HEK293 (cell line): ENCODE measurements around the gene RSPH3.

Experiments
- CTCF ChIP-seq: fragments of 450-650 bp; formaldehyde crosslinking; IDR thresholded peaks from 2 replicates; pipeline ENCODE4 v1.5.1; 2016; ENCODE audit warnings: missing biosample characterization, missing genetic modification characterization
- OSR2 ChIP-seq: fragments of 450-650 bp; formaldehyde crosslinking; IDR thresholded peaks from 2 replicates; pipeline ENCODE4 v1.5.1; 2016; ENCODE audit warnings: missing biosample characterization, missing genetic modification characterization
- RBAK ChIP-seq: fragments of 450-650 bp; formaldehyde crosslinking; IDR thresholded peaks from 2 replicates; pipeline ENCODE4 v1.5.1; 2016; ENCODE audit warnings: missing biosample characterization, missing genetic modification characterization
- ZNF138 ChIP-seq: fragments of 450-650 bp; formaldehyde crosslinking; IDR thresholded peaks from 2 replicates; pipeline ENCODE4 v1.5.1; 2016; ENCODE audit warnings: missing biosample characterization, missing genetic modification characterization, borderline replicate concordance
- ZNF37A ChIP-seq: fragments of 450-650 bp; IDR thresholded peaks from 2 replicates; pipeline ENCODE4 v1.5.1; 2018; ENCODE audit warnings: missing biosample characterization, missing genetic modification characterization
- ZNF48 ChIP-seq: fragments of 450-650 bp; formaldehyde crosslinking; IDR thresholded peaks from 2 replicates; pipeline ENCODE4 v1.5.1; 2016; ENCODE audit warnings: missing biosample characterization, missing genetic modification characterization
- ZNF660 ChIP-seq: fragments of 450-650 bp; IDR thresholded peaks from 2 replicates; pipeline ENCODE4 v1.5.1; 2018; ENCODE audit warnings: missing biosample characterization, mild to moderate bottlenecking, missing genetic modification characterization
- ZNF776 ChIP-seq: fragments of 450-650 bp; formaldehyde crosslinking; IDR thresholded peaks from 2 replicates; pipeline ENCODE4 v1.5.0; 2017; ENCODE audit warnings: missing biosample characterization, missing genetic modification characterization, borderline replicate concordance

GRCh38 chr6:158969148-158969547 is 30.9 kb downstream of the RSPH3 start:
- TF ChIP-seq ZNF48, result no peak
- no peak for TF ChIP-seq ZNF138
- TF ChIP-seq OSR2 (tag by site-specific recombination), result no peak
- TF ChIP-seq RBAK (tag by site-specific recombination), result no peak
- TF ChIP-seq ZNF37A, result no peak
- no peak for TF ChIP-seq CTCF (tag by site-specific recombination)
- TF ChIP-seq ZNF660 (tag by site-specific recombination), result no peak
- no peak for TF ChIP-seq ZNF776 (tag by site-specific recombination)
